IMR-90 (cell line): ENCODE results near the gene TET1. TPM values are rescaled to one million over a fixed set of nuclear protein-coding genes. Genes with fewer than 3 reads are reported as not detected.

Experiments used
- ATAC-seq: fragments of 200-7000 bp; cut with Tn5 transposase; 2 replicates; pipeline ENCODE4 v1.9.1; 2020; ENCODE audit warnings: low read depth, mild to moderate bottlenecking, moderate library complexity
- BruUV-seq: library from RNA; stranded (reverse); fragments of 400-500 nt; replicated peaks from 2 replicates; lab custom pipeline; 2021; lab: Mats Ljungman, UMichigan
- CTCF ChIA-PET: fragments of 300-600 bp; formaldehyde crosslinking; extraction: SDS; loops from one replicate; lab custom pipeline; 2021; ENCODE audit warnings: antibody characterized with exemption; lab: Yijun Ruan, JAX
- POLR2A ChIA-PET: fragments of 300-600 bp; sonication (Branson Sonifier 250); formaldehyde crosslinking; loops from one replicate; lab custom pipeline; 2022; ENCODE audit warnings: antibody characterized with exemption; ENCODE audit not compliant: unreplicated experiment; lab: Charles Lee
- DNase-seq: peaks from one replicate; pipeline ENCODE4 v3.0.0; 2013
- H2AFZ ChIP-seq: replicated peaks from 2 replicates; pipeline ENCODE3; 2013; ENCODE audit warnings: low read length, mild to moderate bottlenecking; ENCODE audit not compliant: poor library complexity
- H2AK5ac ChIP-seq: 2 replicates; pipeline ENCODE4 v1.6.1; 2013; ENCODE audit warnings: low read depth, low read length, inconsistent platforms
- H2AK9ac ChIP-seq: replicated peaks from 2 replicates; pipeline ENCODE3; 2013; ENCODE audit warnings: mild to moderate bottlenecking, low read depth, low read length, moderate library complexity; ENCODE audit not compliant: poor library complexity
- H2BK120ac ChIP-seq: 2 replicates; pipeline ENCODE4 v1.6.1; 2013; ENCODE audit warnings: low read depth, low read length, inconsistent platforms
- H2BK15ac ChIP-seq: 3 replicates; pipeline ENCODE4 v1.6.1; 2013; ENCODE audit warnings: low read depth, low read length, inconsistent platforms
- H2BK20ac ChIP-seq: 2 replicates; pipeline ENCODE4 v1.6.1; 2013; ENCODE audit warnings: low read depth, mild to moderate bottlenecking, inconsistent platforms, low read length, moderate library complexity
- H2BK5ac ChIP-seq: 2 replicates; pipeline ENCODE4 v1.6.1; 2013; ENCODE audit warnings: mild to moderate bottlenecking, low read depth, low read length, inconsistent platforms; ENCODE audit not compliant: poor library complexity, severe bottlenecking
- H3K14ac ChIP-seq: replicated peaks from 2 replicates; pipeline ENCODE4 v1.6.1; 2013; ENCODE audit warnings: low read depth, low read length, inconsistent platforms
- H3K18ac ChIP-seq: 2 replicates; pipeline ENCODE4 v1.6.1; 2013; ENCODE audit warnings: low read depth, low read length, control low read depth
- H3K23ac ChIP-seq: 2 replicates; pipeline ENCODE4 v1.6.1; 2013; ENCODE audit warnings: low read depth, low read length, inconsistent platforms
- H3K27ac ChIP-seq: 2 replicates; pipeline ENCODE4 v1.5.1; 2013; ENCODE audit warnings: mild to moderate bottlenecking, control low read depth, low read length; ENCODE audit not compliant: insufficient read depth
- H3K27me3 ChIP-seq: 2 replicates; pipeline ENCODE4 v1.6.1; 2013; ENCODE audit warnings: low read length; ENCODE audit not compliant: control insufficient read depth, insufficient read depth
- H3K36me3 ChIP-seq: 2 replicates; pipeline ENCODE4 v1.6.1; 2013; ENCODE audit warnings: low read length, mixed read lengths; ENCODE audit not compliant: control insufficient read depth, insufficient read depth
- H3K4ac ChIP-seq: 2 replicates; pipeline ENCODE4 v1.6.1; 2013; ENCODE audit warnings: low read depth, low read length, inconsistent platforms
- H3K4me1 ChIP-seq: 2 replicates; pipeline ENCODE4 v1.6.1; 2013; ENCODE audit warnings: low read length, mixed read lengths; ENCODE audit not compliant: control insufficient read depth, insufficient read depth
- H3K4me2 ChIP-seq: 2 replicates; pipeline ENCODE4 v1.6.1; 2013; ENCODE audit warnings: low read depth, mild to moderate bottlenecking, control low read depth, low read length, moderate library complexity
- H3K4me3 ChIP-seq: 2 replicates; pipeline ENCODE4 v1.5.1; 2013; ENCODE audit warnings: low read depth, mild to moderate bottlenecking, control low read depth, low read length, moderate library complexity; ENCODE audit not compliant: insufficient read depth
- H3K56ac ChIP-seq: 2 replicates; pipeline ENCODE4 v1.6.1; 2013; ENCODE audit warnings: low read length, inconsistent platforms; ENCODE audit not compliant: insufficient read depth; ENCODE audit errors: extremely low read depth
- H3K79me1 ChIP-seq, 2 experiments: 2 replicates each; pipeline ENCODE4 v1.6.1; 2013; ENCODE audit warnings: low read length in 2 of 2, inconsistent platforms in 1 of 2, low read depth in 1 of 2
- H3K9ac ChIP-seq: 2 replicates; pipeline ENCODE4 v1.6.1; 2013; ENCODE audit warnings: low read depth, low read length, control low read depth
- H3K9me1 ChIP-seq: 2 replicates; pipeline ENCODE4 v1.6.1; 2013; ENCODE audit warnings: low read length, inconsistent platforms; ENCODE audit not compliant: insufficient read depth
- H3K9me3 ChIP-seq: 2 replicates; pipeline ENCODE4 v1.6.1; 2013; ENCODE audit warnings: low read length; ENCODE audit not compliant: control insufficient read depth, insufficient read depth
- H4K20me1 ChIP-seq: 2 replicates; pipeline ENCODE4 v1.6.1; 2013; ENCODE audit warnings: low read length, inconsistent platforms; ENCODE audit not compliant: insufficient read depth
- H4K5ac ChIP-seq: 2 replicates; pipeline ENCODE4 v1.6.1; 2013; ENCODE audit warnings: mild to moderate bottlenecking, low read depth, low read length, control low read depth
- H4K8ac ChIP-seq, 2 experiments: 2 replicates each; pipeline ENCODE4 v1.6.1; 2013; ENCODE audit warnings: low read depth in 2 of 2, low read length in 2 of 2, control low read depth in 1 of 2, inconsistent platforms in 1 of 2
- H4K91ac ChIP-seq: 2 replicates; pipeline ENCODE4 v1.6.1; 2013; ENCODE audit warnings: low read depth, low read length, inconsistent platforms; ENCODE audit not compliant: insufficient read depth
- CEBPB ChIP-seq: IDR thresholded peaks from 2 replicates; pipeline ENCODE4 v1.6.1; 2012; ENCODE audit warnings: low read depth, low read length, improper control_type of control experiment
- FOS ChIP-seq: fragments of 150-350 bp; IDR thresholded peaks from 2 replicates; pipeline ENCODE4 v1.6.1; 2016; ENCODE audit warnings: low read depth, low read length
- MXI1 ChIP-seq: IDR thresholded peaks from 2 replicates; pipeline ENCODE4 v1.6.1; 2012; ENCODE audit warnings: low read depth, mild to moderate bottlenecking, low read length, moderate library complexity, borderline replicate concordance
- RAD21 ChIP-seq: IDR thresholded peaks from 2 replicates; pipeline ENCODE4 v1.6.1; 2012; ENCODE audit warnings: low read length, improper control_type of control experiment
- SMC3 ChIP-seq: fragments of 150-350 bp; IDR thresholded peaks from 2 replicates; pipeline ENCODE4 v1.6.1; 2016; ENCODE audit warnings: low read depth, mild to moderate bottlenecking, antibody characterized with exemption, low read length, moderate library complexity
- WGBS, 2 experiments: methylation state at CpG; one replicate each; pipeline versions ENCODE4 v1.1.5 to v1.1.7; 2013; ENCODE audit warnings: missing lambda C conversion rate in 2 of 2; ENCODE audit not compliant: insufficient read length in 1 of 2; ENCODE audit errors: extremely low coverage in 2 of 2; 5-methylcytosine and 5-hydroxymethylcytosine counted together
- dilution Hi-C: fragments of 300-500 bp; cut with HindIII; formaldehyde crosslinking; loops from one replicate; pipeline ENCODE4 v1.14.3; 2018; ENCODE audit warnings: low sequenced_read_pairs; ENCODE audit not compliant: unreplicated experiment
- in situ Hi-C: fragments of 300-500 bp; cut with MboI; formaldehyde crosslinking; loops from 3 replicates; pipeline ENCODE4 v1.14.3; 2019; ENCODE audit warnings: low sequenced_read_pairs, inconsistent platforms, mixed read lengths
- intact Hi-C: fragments of 100-400 bp; cut with micrococcal nuclease; formaldehyde crosslinking; loops from 2 replicates; pipeline ENCODE4 v1.10.0; 2022
- polyA plus RNA-seq, 3 experiments: library from polyadenylated mRNA; depleted of rRNA; stranded (reverse); fragments of >200 nt; gene quantifications; 2 replicates each; pipeline ENCODE4 v1.2.3, GENCODE V29; 2012; ENCODE audit warnings: low replicate concordance in 1 of 3
- total RNA-seq: library from RNA; depleted of rRNA; stranded (reverse); fragments of >200 nt; gene quantifications from 2 replicates; pipeline ENCODE4 v1.2.3, GENCODE V29; 2012
- TF ChIP-seq, protein P1 (sequence below): fragments of 150-350 bp; IDR thresholded peaks from 2 replicates; pipeline ENCODE4 v1.6.1; 2017; ENCODE audit warnings: mild to moderate bottlenecking, antibody characterized with exemption, low read length, low read depth

The TET1 gene
- total and polyA plus RNA-seq, 2 of the 4 experiments (the other 2 are of a cell fraction): 1.0 to 4.3 TPM

DNA sequence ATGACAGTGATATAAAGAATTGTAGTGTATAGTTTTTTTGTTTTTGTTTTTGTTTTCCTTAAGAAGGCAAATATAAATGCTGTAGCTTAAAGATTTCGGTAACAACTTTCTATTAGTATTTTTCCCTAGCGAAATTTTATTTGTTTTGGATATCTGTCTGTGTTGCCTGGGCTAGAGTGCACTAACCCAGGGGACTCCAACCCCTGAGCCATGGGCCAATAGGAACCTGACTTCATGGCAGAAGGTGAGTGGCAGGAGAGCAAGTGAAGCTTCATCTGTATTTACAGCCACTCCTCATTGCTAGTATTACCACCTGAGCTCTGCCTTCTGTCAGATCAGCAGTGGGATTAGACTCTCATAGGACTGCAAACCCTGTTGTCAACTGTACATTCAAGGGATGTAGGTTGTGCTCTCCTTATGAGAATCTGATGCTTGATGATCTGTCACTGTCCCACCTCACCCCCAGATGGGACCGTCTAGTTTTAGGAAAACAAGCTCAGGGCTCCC lies 95.5 kb downstream of the TET1 start (continued):
- TF ChIP-seq FOS: no peak
- TF ChIP-seq SMC3: no peak
- no peak for TF ChIP-seq MXI1

DNA sequence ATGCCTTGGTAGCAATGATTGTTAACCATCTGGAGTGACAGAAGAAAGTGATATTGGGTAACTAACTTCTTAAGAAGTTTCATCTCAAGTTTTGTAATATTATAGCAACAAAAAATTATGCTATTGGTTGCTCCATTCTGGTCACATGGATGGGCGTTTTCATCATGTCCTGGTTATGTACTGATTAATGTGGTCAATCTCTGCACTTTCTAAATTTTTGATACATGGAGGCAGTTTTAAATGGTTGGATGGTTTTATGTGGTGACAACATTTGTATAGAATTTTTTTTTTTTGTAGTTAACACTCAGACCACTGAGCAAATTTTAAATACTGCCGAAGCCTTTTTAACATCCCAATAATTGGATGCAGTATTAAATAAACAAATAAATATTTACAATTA lies 105.7 kb downstream of the TET1 start:
- no peak overlapping the region for H3K27ac ChIP-seq
- H3K9ac ChIP-seq: no peak overlapping the region
- H3K14ac ChIP-seq: peak overlapping the region; percentile 6
- dilution Hi-C loops: no loop called here
- H2AK9ac ChIP-seq: no peak overlapping the region
- no peak overlapping the region; the same call in 1 of the 2 replicates for H3K23ac ChIP-seq
- peak overlapping the region in 1 of 2 experiments; percentile 82; a peak in 2 of 4 replicates for H4K8ac ChIP-seq
- peak overlapping the region; percentile 74 for H2BK120ac ChIP-seq
- no peak overlapping the region for H3K4me3 ChIP-seq
- peaks cover 11% of the 10 kb centered on the region for H3K36me3 ChIP-seq
- 0 out of 2 replicates have a peak overlapping the region, but pooled peaks have one; percentile 41 for H4K91ac ChIP-seq
- no peaks in the 10 kb centered on the region for H3K9me3 ChIP-seq
- H4K20me1 ChIP-seq: no peaks in the 10 kb centered on the region
- no CpG with 5 or more reads among the region's 2 CpGs for WGBS, 2 experiments
- intact Hi-C loops: loop anchor here (1.0 to 5.0 kb wide), 2 partner anchors 56 to 103 kb away; partner anchors contain the start of gene CCAR1
- peak overlapping the region; percentile 40; the same call in 1 of the 2 replicates for H3K4me2 ChIP-seq
- H3K4me1 ChIP-seq: peaks cover 5% of the 10 kb centered on the region
- H2AFZ ChIP-seq: no peak overlapping the region
- peak overlapping the region; percentile 90 for H2BK20ac ChIP-seq
- H3K18ac ChIP-seq: peak overlapping the region; percentile 81; the same call in 1 of the 2 replicates
- H2AK5ac ChIP-seq: 0 out of 2 replicates have a peak overlapping the region, but pooled peaks have one; percentile 2
- TF ChIP-seq, protein P1, sequence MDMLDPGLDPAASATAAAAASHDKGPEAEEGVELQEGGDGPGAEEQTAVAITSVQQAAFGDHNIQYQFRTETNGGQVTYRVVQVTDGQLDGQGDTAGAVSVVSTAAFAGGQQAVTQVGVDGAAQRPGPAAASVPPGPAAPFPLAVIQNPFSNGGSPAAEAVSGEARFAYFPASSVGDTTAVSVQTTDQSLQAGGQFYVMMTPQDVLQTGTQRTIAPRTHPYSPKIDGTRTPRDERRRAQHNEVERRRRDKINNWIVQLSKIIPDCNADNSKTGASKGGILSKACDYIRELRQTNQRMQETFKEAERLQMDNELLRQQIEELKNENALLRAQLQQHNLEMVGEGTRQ: peak; percentile 56; the same call in 1 of the 2 replicates
- TF ChIP-seq RAD21 (no peak), CEBPB (peak; percentile 53; the same call in 1 of the 2 replicates)
- BruUV-seq: no TSS peak
- in situ Hi-C loops: no loop called here
- peak overlapping the region; percentile 44; the same call in 1 of the 2 replicates for H4K5ac ChIP-seq
- peak overlapping the region; percentile 13; the same call in 1 of the 2 replicates for H3K56ac ChIP-seq
- POLR2A ChIA-PET: no interaction called here
- peaks cover 3% of the 10 kb centered on the region; the same call in 1 of the 2 replicates for H3K9me1 ChIP-seq
- peak overlapping the region; percentile 55; the same call in 1 of the 2 replicates for H3K4ac ChIP-seq
- H3K27me3 ChIP-seq: no peaks in the 10 kb centered on the region
- peak overlapping the region; percentile 87 for H2BK5ac ChIP-seq
- H2BK15ac ChIP-seq: 0 out of 3 replicates have a peak overlapping the region, but pooled peaks have one; percentile 17
- ATAC-seq: peak; percentile 33
- CTCF ChIA-PET: no interaction called here
- peaks cover 11 to 27% of the 10 kb centered on the region in 2 experiments for H3K79me1 ChIP-seq
- peak; percentile 56 for DNase-seq
